ENCODE data around the gene NSMCE1.

Gene NSMCE1, protein sequence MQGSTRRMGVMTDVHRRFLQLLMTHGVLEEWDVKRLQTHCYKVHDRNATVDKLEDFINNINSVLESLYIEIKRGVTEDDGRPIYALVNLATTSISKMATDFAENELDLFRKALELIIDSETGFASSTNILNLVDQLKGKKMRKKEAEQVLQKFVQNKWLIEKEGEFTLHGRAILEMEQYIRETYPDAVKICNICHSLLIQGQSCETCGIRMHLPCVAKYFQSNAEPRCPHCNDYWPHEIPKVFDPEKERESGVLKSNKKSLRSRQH

DNA sequence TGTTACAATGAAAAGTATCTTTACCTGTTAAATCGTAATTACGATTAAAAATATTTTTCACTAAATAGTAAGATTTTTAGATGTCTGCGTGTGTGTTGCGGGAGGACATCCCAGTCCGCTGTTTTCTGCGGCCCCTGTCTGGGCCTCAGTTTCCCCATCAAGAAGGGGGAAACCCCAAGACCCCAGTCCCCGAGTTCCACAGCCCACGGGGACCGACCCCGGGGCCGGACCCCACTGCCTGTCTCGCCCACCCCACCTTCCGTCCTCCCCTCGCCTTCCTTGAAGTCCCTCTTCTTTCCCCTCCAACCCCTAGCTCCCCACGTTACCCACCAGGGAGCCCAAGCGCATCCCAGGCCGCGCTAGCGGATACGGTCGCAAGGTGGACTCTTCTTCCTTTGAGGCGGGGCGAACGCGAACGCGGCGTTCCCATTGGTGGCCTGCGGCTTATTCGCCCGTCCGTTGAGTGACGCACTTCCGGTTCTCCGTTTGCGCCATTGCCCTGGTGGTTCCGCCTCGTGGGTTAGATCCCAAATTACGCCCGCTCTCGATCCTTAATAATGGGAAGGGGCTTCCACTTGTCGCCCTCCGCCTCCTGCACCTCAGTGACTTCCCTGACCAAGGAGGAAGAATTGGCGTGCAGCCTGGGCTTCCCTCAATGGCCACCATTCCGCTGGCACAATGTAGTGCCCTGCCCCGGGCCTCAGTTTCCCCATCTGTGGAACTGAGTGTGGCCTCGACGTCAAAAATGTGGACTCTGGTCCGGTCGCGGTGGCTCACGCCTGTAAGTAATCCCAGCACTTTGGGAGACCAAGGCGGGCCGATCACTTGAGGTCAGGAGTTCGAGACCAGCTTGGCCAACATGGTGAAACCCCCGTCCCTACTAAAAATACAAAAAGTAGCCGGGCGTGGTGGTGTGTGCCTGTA lies at the start of gene NSMCE1:
NSMCE1 (minus strand) TSS at position 397 of the 924 bp plus-strand sequence. CDS start 11,202 bp downstream, outside the sequence.
- Histone ChIP-seq H3K27ac (ENCODE audit: low read length) (peak within 1 kb of the TSS; percentile 99), H3K79me2 (ENCODE audit: insufficient read depth, low read length) (peaks cover 38% of the 10 kb centered on the region), H3K4me2 (ENCODE audit: insufficient read depth, low read length) (peak within 1 kb of the TSS; percentile 90), H3K9ac (ENCODE audit: low read depth, low read length) (peak within 1 kb of the TSS; percentile 83), H3K27me3 (ENCODE audit: insufficient read depth, low read length, poor library complexity) (no peaks in the 10 kb centered on the region), H3K9me3 (ENCODE audit: insufficient read depth, low read length, severe bottlenecking) (no peaks in the 10 kb centered on the region), H3K4me3 (ENCODE audit: low read depth in 1 of 2, low read length in 2 of 2) (peak within 1 kb of the TSS; percentile 63 to 97), H4K20me1 (ENCODE audit: insufficient read depth, low read length) (no peaks in the 10 kb centered on the region), H3K36me3 (ENCODE audit: insufficient read depth, low read length) (peaks cover 6% of the 10 kb centered on the region; the same call in 1 of the 2 replicates), H2AFZ (ENCODE audit: low read depth, low read length) (peak within 1 kb of the TSS; percentile 98), H3K4me1 (ENCODE audit: insufficient read depth, low read length) (peaks cover 43% of the 10 kb centered on the region)
- TF ChIP-seq, protein P1, sequence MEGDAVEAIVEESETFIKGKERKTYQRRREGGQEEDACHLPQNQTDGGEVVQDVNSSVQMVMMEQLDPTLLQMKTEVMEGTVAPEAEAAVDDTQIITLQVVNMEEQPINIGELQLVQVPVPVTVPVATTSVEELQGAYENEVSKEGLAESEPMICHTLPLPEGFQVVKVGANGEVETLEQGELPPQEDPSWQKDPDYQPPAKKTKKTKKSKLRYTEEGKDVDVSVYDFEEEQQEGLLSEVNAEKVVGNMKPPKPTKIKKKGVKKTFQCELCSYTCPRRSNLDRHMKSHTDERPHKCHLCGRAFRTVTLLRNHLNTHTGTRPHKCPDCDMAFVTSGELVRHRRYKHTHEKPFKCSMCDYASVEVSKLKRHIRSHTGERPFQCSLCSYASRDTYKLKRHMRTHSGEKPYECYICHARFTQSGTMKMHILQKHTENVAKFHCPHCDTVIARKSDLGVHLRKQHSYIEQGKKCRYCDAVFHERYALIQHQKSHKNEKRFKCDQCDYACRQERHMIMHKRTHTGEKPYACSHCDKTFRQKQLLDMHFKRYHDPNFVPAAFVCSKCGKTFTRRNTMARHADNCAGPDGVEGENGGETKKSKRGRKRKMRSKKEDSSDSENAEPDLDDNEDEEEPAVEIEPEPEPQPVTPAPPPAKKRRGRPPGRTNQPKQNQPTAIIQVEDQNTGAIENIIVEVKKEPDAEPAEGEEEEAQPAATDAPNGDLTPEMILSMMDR (IDR thresholded peaks at IDR 0.05; ENCODE audit: borderline replicate concordance, extremely low read depth, low read length, poor library complexity, severe bottlenecking): peak; percentile 39
- TF ChIP-seq EZH2 (IDR thresholded peaks at IDR 0.05; ENCODE audit: borderline replicate concordance, low read depth, low read length, severe bottlenecking): no peak
- ATAC-seq (ENCODE audit: insufficient read depth, low read depth) (peak; percentile 98), DNase-seq (peak; percentile 97)

- H3K79me2 ChIP-seq (ENCODE audit: insufficient read depth, low read length): peaks cover 87% of the 10 kb centered on the region
- H3K9me3 ChIP-seq (ENCODE audit: insufficient read depth, low read length, severe bottlenecking): no peaks in the 10 kb centered on the region
- no peak overlapping the region; the same call in 1 of the 2 replicates for H3K9ac ChIP-seq (ENCODE audit: low read depth, low read length)
- peaks cover 32% of the 10 kb centered on the region for H4K20me1 ChIP-seq (ENCODE audit: insufficient read depth, low read length)
- no peak overlapping the region for H3K4me3 ChIP-seq (ENCODE audit: low read depth in 1 of 2, low read length in 2 of 2)
- peaks cover 56% of the 10 kb centered on the region for H3K4me1 ChIP-seq (ENCODE audit: insufficient read depth, low read length)
- peak overlapping the region; percentile 51; the same call in 1 of the 2 replicates for H3K27ac ChIP-seq (ENCODE audit: low read length)
- no peak overlapping the region for H2AFZ ChIP-seq (ENCODE audit: low read depth, low read length)
- H3K27me3 ChIP-seq (ENCODE audit: insufficient read depth, low read length, poor library complexity): no peaks in the 10 kb centered on the region
- H3K36me3 ChIP-seq (ENCODE audit: insufficient read depth, low read length): peaks cover 7% of the 10 kb centered on the region; the same call in 1 of the 2 replicates
- peak overlapping the region; percentile 96; the same call in 1 of the 2 replicates for H3K4me2 ChIP-seq (ENCODE audit: insufficient read depth, low read length)
- ATAC-seq (ENCODE audit: insufficient read depth, low read depth) (no peak), DNase-seq (no peak)
- TF ChIP-seq, protein P1 (IDR thresholded peaks at IDR 0.05; ENCODE audit: borderline replicate concordance, extremely low read depth, low read length, poor library complexity, severe bottlenecking): no peak
- TF ChIP-seq EZH2 (IDR thresholded peaks at IDR 0.05; ENCODE audit: borderline replicate concordance, low read depth, low read length, severe bottlenecking): no peak
These were observed 49.3 kb upstream of the NSMCE1 start for GRCh38 chr16:27317738-27318391.

- ATAC-seq (ENCODE audit: insufficient read depth, low read depth) (no peak), DNase-seq (no peak)
- peaks cover 29% of the 10 kb centered on the region for H4K20me1 ChIP-seq (ENCODE audit: insufficient read depth, low read length)
- no peaks in the 10 kb centered on the region for H3K9me3 ChIP-seq (ENCODE audit: insufficient read depth, low read length, severe bottlenecking)
- no peak overlapping the region for H2AFZ ChIP-seq (ENCODE audit: low read depth, low read length)
- no peak overlapping the region for H3K4me3 ChIP-seq (ENCODE audit: low read depth in 1 of 2, low read length in 2 of 2)
- H3K4me1 ChIP-seq (ENCODE audit: insufficient read depth, low read length): peaks cover 56% of the 10 kb centered on the region
- H3K27me3 ChIP-seq (ENCODE audit: insufficient read depth, low read length, poor library complexity): no peaks in the 10 kb centered on the region
- peak overlapping the region; percentile 51; the same call in 1 of the 2 replicates for H3K27ac ChIP-seq (ENCODE audit: low read length)
- no peak overlapping the region for H3K9ac ChIP-seq (ENCODE audit: low read depth, low read length)
- peaks cover 82% of the 10 kb centered on the region for H3K79me2 ChIP-seq (ENCODE audit: insufficient read depth, low read length)
- TF ChIP-seq, protein P1 (IDR thresholded peaks at IDR 0.05; ENCODE audit: borderline replicate concordance, extremely low read depth, low read length, poor library complexity, severe bottlenecking): no peak
- no peak for TF ChIP-seq EZH2 (IDR thresholded peaks at IDR 0.05; ENCODE audit: borderline replicate concordance, low read depth, low read length, severe bottlenecking)
- peaks cover 7% of the 10 kb centered on the region; the same call in 1 of the 2 replicates for H3K36me3 ChIP-seq (ENCODE audit: insufficient read depth, low read length)
- peak overlapping the region; percentile 96; the same call in 1 of the 2 replicates for H3K4me2 ChIP-seq (ENCODE audit: insufficient read depth, low read length)
These were observed 48.7 kb upstream of the NSMCE1 start for GRCh38 chr16:27317320-27317719.
